NCI-H1694 (cell line): Measurements from ENCODE around the gene MMP28.
A peak's percentile ranks its signal among the peaks of the same experiment; 100 is the strongest.
"Not testable (repeated sequence)": the region's sequence is repeated elsewhere in the genome, so short reads cannot be mapped to it uniquely, and the experiment has no call there.

Source experiments
- DNase-seq: peaks from one replicate; lab custom pipeline; 2025; lab: John Stamatoyannopoulos, UW

Gene MMP28

DNA sequence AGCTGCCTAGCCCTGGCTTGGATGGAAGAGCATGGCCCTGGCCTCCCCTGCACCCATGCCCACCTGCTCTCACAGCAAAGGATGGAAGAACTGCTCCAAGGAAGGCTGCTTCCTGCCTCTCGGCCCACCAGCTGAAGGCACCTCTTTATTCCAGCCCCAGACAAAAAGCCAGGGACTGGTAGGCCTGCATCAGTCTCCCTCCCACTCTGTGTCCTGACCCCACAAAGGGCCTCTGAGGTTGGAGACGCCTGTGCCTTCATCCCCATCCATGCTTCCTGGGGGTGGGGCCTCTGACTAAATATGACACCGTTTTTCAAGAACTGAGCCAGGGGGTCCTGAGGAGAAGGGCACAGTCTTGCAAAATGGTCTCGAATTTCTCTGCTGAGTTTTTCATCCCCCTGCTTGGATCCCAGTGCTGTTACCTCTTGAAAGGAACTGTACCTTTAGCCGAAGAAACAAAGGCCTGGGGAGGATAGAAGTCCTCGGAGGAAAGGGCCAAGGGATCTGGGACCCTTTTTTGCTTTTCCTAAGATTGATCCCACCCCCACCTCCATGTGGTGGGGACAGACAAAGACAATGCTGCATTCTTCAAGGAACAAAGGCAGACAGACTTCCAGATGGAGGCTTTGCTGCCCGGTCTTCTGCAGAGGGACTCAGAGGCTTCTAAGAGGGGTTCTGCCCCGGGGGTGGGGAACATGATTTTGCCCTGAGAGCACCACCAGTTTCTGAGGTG is 29.5 kb downstream of the MMP28 start:
- DNase-seq, result no peak

DNA sequence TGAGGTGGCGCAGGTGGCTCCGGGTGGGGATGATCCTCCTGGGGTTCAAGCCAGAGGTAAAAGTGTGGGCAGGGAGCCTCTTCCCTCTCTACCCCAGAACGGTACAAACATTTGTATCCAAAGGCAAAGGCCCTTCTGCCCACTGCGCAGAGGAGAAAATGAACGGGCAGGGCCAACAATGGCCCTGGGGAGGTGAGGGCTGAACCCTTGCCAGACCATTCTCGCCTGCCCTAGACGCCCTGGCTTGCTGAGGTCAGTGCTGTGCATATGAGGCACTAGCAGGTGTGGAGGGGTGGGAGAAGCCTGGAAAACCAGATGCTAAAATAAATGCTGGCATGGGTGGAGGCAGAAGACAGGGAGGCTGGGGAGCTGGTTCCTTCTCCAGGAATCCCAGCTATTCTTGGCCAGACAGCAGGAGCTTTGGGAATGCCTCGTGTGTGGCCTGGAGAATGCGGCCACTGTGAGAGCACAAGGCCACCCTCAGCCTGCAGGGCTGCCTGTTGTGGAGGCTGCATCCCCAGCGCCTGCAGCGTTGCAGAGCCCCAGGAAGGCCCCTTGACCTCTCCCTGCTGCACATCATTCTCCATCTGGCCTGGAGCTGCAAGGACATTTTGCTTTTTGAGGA is 30.2 kb downstream of the MMP28 start:
- DNase-seq, result no peak

DNA sequence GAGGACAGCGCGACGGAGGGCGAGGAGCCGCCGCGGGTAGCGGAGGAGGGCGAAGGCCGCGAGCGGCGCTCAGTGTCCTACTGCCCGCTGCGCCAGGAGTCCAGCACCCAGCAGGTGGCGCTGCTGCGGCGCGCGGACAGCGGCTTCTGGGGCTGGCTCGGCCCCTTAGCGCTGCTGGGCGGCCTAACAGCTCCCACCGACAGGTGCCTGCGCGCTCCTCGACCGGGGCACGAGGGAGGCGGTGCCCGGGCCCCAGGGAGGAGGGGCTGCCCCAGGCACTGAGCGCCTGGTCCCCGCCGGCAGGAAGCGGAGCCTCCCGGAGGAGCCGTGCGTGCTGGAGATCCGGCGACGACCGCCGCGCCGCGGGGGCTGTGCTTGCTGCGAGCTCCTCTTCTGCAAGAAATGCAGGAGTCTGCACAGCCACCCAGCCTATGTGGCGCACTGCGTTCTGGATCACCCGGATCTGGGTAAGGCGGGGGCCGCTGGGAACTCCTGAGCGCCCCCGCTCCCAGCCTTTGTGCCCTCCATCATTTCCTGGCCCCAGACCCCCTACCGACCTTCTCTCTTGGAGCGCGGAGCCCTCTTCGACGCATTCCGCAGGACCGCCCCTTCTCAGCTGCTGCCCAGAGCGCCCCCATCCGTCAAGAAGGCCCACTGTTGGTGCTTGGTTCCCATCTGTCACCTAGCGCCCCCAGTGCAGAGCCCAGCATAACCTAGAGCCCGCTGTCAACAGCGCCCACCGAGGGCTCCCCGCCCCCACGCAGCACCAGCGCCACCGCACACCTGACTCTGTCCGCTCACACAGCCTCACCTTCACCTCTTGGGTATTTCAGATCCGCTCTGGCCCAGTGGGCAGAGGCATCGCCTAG is 31.1 kb downstream of the MMP28 start:
- peak; percentile 76 for DNase-seq

DNA sequence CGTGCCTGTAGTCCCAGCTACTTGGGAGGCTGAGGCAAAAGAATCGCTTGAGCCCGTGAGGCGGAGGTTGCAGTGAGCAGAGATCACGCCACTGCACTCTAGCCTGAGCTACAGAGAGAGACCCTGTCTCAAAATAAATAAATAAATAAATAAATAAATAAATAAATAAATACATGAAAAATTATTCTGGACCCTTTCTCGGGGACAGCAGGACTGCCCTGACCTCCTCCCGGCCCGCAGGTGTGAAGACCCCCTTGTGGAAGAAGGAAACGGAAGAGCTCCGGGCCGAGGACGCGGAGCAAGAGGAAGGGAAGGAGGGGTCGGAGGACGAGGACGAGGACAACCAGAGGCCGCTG is 31.7 kb downstream of the MMP28 start:
- no peak for DNase-seq

DNA sequence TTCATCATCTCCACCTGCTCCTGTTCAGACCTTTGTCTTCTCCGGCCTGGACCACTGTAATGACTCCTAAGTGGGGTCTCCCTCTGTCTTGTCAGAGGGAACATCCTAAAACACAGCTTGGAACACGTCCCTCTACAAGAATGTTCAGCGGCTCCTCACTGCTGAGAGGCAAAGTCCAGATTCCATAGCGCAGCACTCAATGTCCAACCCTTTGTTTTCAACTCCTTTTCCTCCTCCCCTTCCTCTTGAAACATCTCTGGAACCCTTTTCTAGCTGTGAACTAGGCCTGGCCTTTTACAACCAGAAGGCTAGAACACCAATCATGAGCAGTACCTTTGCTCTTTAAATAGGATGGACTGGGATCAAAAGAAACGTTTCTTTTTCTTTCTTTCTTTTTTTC is 33.8 kb downstream of the MMP28 start:
- DNase-seq, result no peak

DNA sequence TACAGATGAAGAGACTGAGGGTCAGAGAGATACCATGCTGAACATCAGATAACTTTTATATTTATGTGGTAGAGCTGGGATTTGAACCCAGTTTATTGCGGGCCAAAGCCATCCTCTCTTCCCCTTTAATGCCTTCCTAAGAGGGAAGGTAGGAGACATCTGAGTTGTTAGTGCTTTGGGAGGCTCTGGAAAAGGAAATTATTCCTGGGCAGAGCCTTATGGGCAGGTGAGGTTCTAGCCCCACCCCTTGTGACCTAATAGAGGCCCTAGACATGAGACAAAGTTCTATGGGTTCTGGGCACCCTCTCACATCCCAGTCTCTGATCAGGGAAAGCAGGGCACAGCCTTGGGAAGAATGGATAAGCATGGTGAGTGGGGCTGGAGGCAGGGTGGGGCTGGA is 34.9 kb downstream of the MMP28 start, which contains the start of gene C17orf50:
Gene C17orf50, plus strand, starts transcription at position 301 of the 400 bp plus-strand sequence. Its CDS starts 55 bp downstream, at position 356.
- no peak for DNase-seq

DNA sequence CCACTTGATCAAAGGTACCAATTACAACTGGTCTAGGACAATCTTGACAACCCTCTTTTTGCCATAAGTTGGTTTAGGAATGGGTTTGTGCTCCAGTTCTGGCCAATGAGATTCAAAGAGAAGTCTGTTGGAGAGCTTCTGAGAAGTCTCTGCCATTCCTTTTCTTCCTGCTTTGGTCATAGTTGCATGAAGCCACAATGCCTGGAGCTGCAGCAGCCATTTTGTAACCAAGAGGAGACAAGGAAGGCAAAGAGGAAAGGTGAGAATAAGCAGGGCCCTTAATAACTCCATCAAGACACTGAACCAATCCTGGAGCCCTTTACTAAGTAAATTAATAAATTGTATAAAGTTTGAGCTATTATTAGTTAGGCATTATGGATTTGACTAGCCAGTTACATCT is 38.2 kb downstream of the MMP28 start:
- no peak for DNase-seq

DNA sequence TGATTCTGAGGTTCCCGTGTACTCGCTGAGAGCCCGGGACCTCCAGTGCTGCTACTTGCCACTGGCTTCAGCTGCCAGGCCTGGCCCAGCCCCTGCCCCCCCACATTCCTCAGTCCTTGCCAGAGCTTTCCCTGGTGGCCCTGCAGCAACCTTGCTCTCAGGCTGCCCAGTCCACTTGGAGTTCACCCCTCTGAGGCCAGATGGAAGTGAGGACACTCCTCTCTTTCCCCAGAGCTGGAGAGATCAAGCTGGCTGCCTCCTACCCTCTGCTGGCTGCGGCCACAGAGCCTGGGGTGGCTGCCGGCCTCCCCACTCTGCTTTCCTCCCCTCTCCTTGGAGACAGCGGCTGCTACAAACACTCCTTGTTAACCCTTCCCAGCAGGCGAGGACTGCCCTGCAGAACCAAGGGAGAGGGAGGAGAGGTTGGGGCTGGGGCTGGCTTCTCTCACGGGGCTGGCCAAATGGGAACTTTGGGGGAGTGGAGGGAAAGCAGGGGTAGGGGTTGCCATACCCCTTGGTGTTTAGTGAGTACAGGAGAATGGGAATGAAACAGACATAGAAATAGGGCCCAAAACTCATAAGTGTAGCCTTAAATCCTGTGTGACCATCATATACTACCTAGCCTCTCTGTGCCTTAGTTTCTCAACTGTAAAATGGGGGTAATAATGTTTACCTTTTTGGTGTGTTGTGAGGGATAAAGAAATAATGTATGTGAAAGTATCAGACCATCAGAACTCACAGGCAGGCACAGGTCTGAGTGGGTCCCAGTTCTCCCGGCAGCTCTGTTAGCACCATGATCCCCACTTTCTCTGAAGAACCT is 42.3 kb downstream of the MMP28 start, which contains the start of gene GAS2L2:
Gene GAS2L2, minus strand, starts transcription at position 295 of the 820 bp plus-strand sequence. CDS start 389 bp downstream, outside the sequence.
- no peak for DNase-seq

DNA sequence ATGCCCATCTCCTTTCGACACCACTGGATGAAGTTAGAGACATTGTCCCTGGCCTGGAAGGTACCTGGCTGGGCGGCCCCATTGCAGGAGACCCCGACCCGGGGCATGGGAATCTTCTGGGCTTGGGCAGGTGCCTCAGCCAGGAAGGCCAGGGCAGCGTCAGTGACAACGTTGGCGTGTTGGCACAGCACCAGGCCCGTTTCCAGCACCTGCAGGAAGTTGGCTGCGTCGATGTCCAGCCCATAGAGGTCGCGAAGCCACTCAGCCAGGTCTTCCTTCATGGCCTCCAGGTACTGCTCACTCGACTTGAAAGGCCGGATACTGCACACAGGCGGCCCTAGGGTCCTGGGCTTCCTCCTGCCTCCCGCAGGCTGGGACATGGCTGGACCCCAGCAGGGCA is 43.0 kb downstream of the MMP28 start:
- no peak for DNase-seq

DNA sequence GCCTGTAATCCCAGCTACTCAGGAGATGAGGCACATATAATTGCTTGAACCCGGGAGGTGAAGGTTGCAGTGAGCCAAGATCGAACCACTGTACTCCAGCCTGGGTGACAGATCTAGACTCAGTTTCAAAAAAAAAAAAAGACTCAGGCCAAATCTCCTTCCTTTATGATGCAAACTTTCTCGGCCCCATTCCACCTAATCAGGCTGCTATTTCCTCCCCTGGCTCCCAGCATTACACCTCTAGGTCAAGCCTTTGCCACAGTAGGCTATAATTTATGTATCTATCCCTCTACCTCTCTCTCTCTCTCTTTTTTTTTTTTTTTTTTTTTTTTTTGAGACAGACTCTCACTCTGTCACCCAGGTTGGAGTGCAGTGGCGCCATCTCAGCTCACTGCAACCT is 43.9 kb downstream of the MMP28 start:
- DNase-seq, result not testable (repeated sequence)

DNA sequence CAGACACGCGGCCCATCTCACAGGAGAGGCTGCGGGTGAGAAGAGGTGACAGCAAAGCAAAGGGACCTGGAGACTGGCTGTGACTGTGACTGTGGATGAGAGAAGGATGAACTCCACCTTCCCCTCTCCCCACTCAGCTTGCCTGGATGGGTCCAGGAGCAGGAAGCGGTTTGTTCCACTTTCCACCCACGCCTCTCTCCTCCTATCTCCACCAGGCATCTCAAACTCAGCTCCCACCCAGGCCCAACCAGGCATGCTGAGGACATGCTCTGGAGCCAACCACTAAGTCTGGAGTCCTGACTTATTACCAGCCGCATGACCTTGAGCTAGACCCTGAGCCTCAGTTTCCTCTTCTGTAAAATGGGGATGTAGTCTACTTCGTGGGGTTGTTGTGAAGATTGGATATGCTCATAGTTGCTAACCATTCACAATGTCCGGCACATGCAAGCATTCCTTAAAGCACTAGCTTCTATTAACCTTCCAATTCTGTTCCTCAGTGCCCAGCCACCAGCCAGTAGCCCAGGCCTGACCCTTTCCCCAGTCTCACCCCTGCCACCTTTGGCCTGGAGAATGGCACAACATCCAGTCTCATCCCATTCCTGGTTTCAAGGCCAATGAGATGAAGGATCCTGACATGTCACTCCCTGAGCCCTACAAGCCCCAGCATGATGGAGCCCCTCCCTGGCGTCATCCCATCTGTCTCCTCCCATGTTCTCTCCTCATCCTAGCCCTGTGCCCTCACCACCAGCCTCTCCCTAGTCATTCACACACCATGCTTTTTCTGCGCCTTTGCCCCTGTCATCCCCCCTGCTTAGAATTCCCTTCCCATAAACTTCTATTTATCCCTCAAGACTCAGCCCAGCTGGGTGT is 44.7 kb downstream of the MMP28 start:
- peak; percentile 48 for DNase-seq

DNA sequence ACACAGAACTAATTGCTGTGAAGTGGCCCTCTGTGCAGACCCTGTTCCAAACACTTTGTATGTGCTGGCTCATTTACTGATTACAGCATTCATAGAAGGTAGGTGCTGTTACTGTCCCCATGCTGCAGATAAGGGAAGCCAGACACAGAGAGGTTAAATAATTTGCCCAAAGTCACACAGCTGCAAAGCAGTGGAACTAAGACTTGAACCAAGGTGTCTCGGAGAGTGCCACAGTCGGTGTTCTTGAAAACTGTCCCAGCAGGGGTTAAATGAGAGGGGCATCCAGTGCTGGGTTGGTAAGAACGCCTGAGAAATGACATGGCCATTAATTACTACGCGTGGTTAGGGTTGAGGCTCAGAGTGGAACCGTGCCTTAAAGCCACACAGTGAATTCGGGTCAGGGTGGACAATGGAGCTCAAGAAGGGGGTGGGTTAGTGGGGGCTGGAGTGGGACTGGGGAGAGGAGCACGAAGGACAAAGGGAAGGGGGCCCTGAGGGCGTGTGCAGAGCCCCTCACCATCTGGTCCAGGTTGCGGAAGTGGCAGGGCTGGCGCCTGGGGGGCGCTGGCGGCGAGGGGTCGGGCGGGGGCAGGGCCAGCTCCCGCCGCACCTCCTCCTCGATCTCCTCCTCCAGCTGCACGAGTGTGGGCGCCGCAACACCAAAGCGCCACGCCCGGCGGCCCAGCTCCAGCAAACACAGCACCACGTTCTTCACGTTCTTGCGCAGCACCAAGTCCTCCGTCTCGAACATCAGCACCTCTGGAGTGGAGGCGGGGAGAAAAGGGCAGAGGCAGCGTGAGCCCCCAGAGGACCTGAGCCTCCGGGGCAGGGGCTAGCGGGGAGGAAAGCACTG is 45.7 kb downstream of the MMP28 start:
- DNase-seq, result no peak

DNA sequence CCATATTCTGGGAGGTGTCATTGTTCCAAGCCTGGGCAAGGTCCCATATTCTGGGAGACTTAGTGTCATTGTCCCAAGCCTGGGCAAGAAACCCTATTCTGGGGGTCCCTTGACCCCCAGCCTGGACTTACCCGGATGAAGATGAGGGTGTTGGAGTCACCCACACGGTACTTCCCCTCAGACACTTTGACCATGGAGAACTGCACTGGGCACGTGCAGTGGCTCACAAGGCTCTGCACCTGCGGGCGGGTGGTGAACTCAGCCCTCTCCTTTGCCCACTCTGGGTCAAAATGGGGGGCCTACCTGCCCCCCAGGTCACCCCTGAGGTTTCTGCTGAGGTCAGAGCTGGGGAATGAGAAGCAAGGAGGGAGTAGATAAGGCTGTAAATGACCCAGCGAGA is 46.5 kb downstream of the MMP28 start:
- DNase-seq, result no peak

DNA sequence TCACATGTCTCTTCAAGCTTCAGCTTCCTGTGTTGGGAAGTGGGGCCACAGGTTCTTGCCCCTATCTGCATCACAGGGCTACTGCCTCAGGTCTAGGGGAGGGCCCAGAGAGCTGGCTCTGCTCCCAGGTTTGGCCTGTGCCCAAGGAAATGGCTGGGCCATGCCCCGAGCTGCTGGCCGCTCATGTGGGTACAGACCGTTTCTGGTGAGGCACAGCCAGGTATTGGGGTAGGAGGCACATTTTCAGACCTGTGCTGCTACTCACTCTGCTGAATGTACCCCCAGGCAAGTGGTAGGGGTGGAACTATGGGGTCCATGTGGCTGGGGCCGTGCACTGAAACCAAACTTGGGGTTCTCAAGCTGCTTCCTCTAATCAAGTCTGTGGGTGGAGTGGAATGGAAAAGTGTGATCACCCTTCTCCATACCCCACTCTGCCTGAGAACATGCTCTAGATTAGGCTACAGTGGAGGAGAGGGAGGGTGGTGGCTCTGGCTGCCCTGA is 47.0 kb downstream of the MMP28 start:
- no peak for DNase-seq

DNA sequence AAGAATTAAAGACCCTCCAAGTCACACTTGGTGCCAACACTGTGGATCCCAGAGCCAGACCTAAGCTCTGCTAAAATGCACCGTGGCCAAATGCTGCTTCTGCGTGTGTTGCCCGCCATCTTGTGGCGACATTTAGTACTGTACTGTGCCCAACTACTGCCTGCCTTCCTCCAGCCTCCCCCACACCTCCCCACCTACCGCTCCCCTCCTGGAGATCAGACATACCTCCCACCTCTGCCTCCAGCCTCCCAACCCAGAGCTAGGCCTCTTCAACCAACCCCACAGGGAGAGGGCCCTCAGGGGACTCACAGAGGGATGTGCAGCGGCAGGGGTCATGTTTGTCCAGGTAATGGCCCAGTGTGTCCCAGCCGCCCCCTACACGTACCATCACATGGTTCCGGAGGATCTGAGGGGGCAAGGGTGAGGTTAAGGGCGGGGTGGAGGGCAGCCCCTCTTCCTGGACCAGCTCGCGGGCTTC is 47.9 kb downstream of the MMP28 start:
- DNase-seq, result peak; percentile 77

DNA sequence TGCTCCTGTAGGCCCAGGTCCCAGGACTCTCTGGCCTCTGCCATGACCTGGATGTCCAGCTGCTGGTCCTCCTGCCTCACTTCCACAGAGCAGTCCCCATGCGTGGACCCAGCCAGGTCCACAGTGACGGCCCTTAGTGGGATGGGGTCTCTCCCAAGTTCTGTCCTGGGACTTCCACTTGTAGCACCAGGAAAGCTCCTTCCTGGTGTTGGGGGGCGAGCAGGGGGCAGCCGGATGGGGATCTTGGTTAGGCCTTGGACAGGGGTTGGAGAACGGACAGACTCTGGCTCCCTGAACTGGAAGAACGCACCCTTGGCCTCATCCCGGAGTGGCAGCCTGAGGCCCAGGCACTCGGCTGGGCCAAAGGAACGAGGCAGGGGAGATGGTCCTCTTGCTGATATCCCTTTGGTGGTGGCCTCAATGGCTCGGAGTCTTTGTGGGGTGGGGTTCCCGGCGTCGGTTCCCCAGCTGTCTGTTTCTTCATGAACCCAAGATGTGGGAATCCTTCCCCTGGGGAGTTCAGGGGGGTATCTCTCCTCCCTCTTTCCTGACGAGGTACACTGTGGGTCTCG is 49.6 kb downstream of the MMP28 start:
- no peak for DNase-seq

DNA sequence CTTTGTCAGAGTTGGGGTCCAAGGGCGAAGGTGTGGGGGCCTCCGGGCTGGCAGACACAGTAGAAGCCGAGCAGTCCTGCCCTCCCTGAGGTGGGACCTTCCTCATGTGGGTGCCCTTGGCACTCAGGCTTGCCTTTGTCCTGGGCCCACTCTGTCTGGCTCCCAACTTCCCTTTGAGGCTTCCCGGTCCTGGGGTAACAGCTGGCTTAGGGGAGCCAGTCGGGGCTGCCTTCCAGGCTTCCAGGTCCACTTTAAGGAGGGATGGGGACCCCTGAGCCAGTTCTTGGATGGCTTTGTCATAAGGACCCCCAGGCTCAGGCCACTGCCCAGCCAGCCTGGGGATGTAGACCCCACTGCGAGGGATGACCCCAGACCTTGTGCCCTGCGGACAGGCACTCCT is 50.2 kb downstream of the MMP28 start:
- no peak for DNase-seq

DNA sequence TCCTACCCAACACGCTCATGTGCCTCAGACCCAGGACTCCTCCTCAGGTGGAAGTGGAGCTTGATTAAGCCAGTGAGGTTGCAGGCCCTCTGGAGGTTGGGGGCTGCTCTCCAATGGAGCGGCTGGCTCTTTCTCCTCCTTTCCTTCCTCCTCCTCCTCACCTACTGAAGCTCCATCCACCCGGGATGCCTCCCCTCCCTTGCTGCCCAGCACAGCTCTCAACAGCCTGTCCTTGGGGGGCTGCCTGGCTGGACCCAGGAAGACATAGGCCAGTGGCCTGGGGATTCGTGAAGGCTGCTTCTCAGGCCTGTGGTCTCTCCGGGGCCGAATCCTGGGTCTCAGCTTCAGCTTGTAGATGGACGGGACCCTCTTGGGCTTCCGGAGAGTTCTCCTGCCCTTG is 50.6 kb downstream of the MMP28 start:
- DNase-seq, result no peak

DNA sequence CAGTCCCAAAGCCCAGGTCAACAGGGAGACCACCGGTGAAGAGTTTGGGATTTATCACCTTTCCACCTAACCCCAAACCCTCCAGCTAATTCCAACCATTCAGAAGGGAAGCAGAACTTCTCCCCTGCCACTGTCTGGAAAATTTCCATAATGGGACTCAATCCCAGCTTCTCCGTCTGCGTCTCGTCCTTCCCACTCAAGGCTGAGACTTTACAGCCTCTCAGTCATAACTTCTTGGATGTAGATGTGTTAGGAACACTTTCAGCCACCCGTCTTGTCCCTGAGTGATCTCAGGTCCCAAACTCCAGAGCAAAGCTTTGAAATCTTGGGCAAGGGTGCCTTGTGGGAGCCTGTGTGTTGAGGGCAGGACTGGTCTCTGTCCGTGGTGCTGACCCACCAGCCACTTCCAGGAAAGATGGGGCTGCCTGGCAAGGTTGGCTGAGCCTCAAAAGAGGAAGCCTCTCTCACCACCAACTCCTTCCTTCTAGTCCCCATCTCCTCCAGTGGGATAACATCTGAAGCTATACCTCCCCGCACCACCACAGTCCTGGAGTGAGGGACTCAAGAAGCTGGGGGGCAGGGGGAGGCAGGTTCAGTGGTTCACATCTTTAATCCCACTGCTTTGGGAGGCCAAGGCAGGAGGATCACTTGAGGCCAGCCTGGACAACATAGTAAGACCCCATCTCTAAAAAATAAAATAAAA is 51.7 kb downstream of the MMP28 start:
- DNase-seq, result no peak
